HFFc6 (cell line): ENCODE measurements around the gene UGCG. TPM values are rescaled to one million over a fixed set of nuclear protein-coding genes. Genes with fewer than 3 reads are reported as not detected.
"Not testable (repeated sequence)": the region's sequence is repeated elsewhere in the genome, so short reads cannot be mapped to it uniquely, and the experiment has no call there.

ENCODE experiments used
- DNase-seq: peaks from one replicate; pipeline ENCODE4 v3.0.0-alpha.2; 2018
- H3K27ac Mint-ChIP-seq: 2 replicates; pipeline ENCODE4 v1.8.0; 2020; ENCODE audit warnings: mild to moderate bottlenecking, mixed read lengths
- H3K27me3 Mint-ChIP-seq: 2 replicates; pipeline ENCODE4 v1.8.0; 2021; ENCODE audit warnings: mild to moderate bottlenecking, moderate library complexity, mixed read lengths; ENCODE audit not compliant: insufficient read depth
- H3K36me3 Mint-ChIP-seq: 2 replicates; pipeline ENCODE4 v1.8.0; 2021; ENCODE audit warnings: low read depth, mixed read lengths
- H3K4me1 Mint-ChIP-seq: 2 replicates; pipeline ENCODE4 v1.8.0; 2020; ENCODE audit warnings: low read depth, mixed read lengths
- H3K4me3 Mint-ChIP-seq: 2 replicates; pipeline ENCODE4 v1.8.0; 2020; ENCODE audit warnings: mild to moderate bottlenecking, moderate library complexity, mixed read lengths
- H3K9me3 Mint-ChIP-seq: 2 replicates; pipeline ENCODE4 v1.8.0; 2020; ENCODE audit warnings: mild to moderate bottlenecking, mixed read lengths
- total RNA-seq, 6 experiments: library from RNA; stranded (reverse); fragmentation: NEBNext Ultra II Directional; extraction: Animal tissue kit (Norgen Biotek cat#: 25700); gene quantifications; 2 replicates in 1 of 6; 3 replicates in 5 of 6; pipeline ENCODE4 v1.2.3, GENCODE V29; 2021
- TF ChIP-seq, protein P1 (sequence below): fragments of 200-600 bp; sonication (generic); IDR thresholded peaks from 2 replicates; pipeline ENCODE4 v1.5.0; 2021; ENCODE audit warnings: antibody characterized with exemption, mild to moderate bottlenecking

UGCG gene
- total RNA-seq, 6 experiments from 2014 or later, result 45.5 to 82.3 (median 70.4) TPM

- Mint-ChIP-seq H3K27me3 (peaks cover 1% of the 10 kb centered on the region), H3K27ac (no peak overlapping the region), H3K9me3 (no peaks in the 10 kb centered on the region), H3K36me3 (0 out of 2 replicates have a peak, but pooled peaks cover 6% of the 10 kb centered on the region), H3K4me1 (peaks cover 26% of the 10 kb centered on the region), H3K4me3 (no peak overlapping the region)
- TF ChIP-seq, protein P1, sequence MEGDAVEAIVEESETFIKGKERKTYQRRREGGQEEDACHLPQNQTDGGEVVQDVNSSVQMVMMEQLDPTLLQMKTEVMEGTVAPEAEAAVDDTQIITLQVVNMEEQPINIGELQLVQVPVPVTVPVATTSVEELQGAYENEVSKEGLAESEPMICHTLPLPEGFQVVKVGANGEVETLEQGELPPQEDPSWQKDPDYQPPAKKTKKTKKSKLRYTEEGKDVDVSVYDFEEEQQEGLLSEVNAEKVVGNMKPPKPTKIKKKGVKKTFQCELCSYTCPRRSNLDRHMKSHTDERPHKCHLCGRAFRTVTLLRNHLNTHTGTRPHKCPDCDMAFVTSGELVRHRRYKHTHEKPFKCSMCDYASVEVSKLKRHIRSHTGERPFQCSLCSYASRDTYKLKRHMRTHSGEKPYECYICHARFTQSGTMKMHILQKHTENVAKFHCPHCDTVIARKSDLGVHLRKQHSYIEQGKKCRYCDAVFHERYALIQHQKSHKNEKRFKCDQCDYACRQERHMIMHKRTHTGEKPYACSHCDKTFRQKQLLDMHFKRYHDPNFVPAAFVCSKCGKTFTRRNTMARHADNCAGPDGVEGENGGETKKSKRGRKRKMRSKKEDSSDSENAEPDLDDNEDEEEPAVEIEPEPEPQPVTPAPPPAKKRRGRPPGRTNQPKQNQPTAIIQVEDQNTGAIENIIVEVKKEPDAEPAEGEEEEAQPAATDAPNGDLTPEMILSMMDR, result no peak
- DNase-seq, result no peak
These were observed 4.4 kb downstream of the UGCG start for GRCh38 chr9:111900858-111901612.

- TF ChIP-seq, protein P1, result no peak
- peak; percentile 72 for DNase-seq
- Mint-ChIP-seq H3K36me3 (peaks cover 15% of the 10 kb centered on the region), H3K9me3 (no peaks in the 10 kb centered on the region), H3K4me1 (peaks cover 38% of the 10 kb centered on the region), H3K4me3 (no peak overlapping the region; the same call in none of the 2 replicates), H3K27me3 (peaks cover 1% of the 10 kb centered on the region), H3K27ac (no peak overlapping the region; the same call in 1 of the 2 replicates)
These were observed 6.0 kb downstream of the UGCG start for GRCh38 chr9:111902391-111903139.

DNA sequence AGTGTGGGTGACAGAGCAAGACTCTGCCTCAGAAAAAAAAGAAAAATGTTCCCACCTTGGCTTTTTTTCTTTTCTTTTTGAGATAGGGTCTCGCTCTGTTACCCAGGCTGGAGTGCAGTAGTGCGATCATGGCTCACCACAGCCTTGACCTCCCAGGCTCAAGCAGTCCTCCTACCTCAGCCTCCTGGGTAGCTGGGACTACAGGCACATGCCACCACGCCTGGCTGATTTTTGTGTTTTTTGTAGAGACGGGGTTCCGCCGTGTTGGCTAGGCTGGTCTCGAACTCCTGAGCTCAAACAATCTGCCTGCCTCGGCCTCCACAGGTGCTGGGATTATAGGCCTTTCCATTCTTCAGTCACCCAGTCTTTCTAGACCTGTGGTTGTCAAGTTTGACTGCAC lies 6.9 kb downstream of the UGCG start:
- H3K4me1 Mint-ChIP-seq, result peaks cover 48% of the 10 kb centered on the region
- H3K27ac Mint-ChIP-seq, H3K27me3 Mint-ChIP-seq, H3K9me3 Mint-ChIP-seq, DNase-seq: not testable (repeated sequence)
- H3K4me3 Mint-ChIP-seq, result peak overlapping the region; percentile 10; the same call in 1 of the 2 replicates
- H3K36me3 Mint-ChIP-seq, result peaks cover 23% of the 10 kb centered on the region

DNA sequence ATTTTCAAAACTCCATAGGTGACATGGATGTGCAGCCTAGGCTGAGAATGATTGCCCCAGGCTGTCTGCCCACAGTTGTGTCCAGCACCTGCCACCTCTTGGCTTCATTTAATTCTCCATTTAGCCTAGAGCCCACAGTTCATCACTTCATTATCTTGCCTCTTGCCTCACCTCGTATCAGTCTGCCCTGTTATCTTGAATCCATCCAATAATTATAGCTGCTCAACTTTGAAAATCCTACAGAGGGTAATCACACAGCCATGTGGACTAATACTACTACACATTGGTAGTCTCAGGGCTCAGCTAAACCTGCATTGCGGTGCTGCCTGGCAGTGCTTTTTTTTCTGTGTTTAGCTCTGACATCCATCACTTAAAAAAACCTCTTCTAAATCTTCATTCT lies 7.4 kb downstream of the UGCG start:
- Mint-ChIP-seq H3K36me3 (peaks cover 23% of the 10 kb centered on the region), H3K27ac (no peak overlapping the region), H3K27me3 (peaks cover 1% of the 10 kb centered on the region), H3K9me3 (no peaks in the 10 kb centered on the region), H3K4me1 (peaks cover 53% of the 10 kb centered on the region), H3K4me3 (peak overlapping the region; percentile 10; the same call in 1 of the 2 replicates)
- DNase-seq, result no peak
- TF ChIP-seq, protein P1, result no peak

DNA sequence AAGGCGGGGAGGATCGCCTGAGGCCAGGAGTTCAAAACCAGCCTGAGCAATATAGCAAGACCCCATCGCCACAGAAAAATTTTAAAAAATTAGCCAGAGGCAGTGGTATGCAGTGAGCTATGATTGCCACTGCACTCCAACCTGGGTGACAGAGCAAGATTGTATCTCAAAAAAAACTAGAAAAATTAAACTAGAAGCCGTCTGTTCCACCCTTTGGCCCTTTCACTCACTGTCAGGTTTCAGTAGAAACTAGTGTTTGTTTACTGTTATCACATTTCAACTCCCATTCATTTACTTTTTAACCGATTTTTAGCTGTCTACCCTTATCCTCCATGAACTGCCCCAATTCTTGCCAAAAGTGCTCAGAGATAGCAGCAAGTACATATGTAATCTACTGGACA lies 8.3 kb downstream of the UGCG start:
- no peaks in the 10 kb centered on the region for H3K9me3 Mint-ChIP-seq
- DNase-seq, result no peak
- H3K27me3 Mint-ChIP-seq, result peaks cover 1% of the 10 kb centered on the region
- H3K4me1 Mint-ChIP-seq, result peaks cover 62% of the 10 kb centered on the region
- no peak overlapping the region for H3K27ac Mint-ChIP-seq
- H3K36me3 Mint-ChIP-seq, result peaks cover 20% of the 10 kb centered on the region
- TF ChIP-seq, protein P1, result no peak
- peak overlapping the region; percentile 11; the same call in 1 of the 2 replicates for H3K4me3 Mint-ChIP-seq

DNA sequence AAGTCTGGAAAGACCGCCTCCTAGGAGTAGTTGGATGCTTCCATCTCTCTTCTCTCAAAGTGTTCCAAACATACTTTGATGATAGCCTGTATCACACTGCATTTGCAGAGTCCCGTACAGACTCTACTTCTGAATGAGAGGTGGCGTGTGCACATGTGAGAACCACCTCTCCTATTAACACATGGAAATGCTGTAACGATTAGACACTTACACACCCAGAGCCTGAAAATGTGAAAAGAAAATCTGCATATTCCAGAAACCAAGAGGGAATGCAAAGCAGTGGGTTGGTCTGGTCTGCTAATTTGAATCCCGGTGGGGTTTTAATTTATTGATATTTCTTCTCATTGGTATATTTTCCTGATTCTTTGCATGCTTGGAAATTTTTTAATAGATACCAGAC lies 10.5 kb downstream of the UGCG start:
- H3K4me1 Mint-ChIP-seq, result peaks cover 76% of the 10 kb centered on the region
- peaks cover 20% of the 10 kb centered on the region for H3K36me3 Mint-ChIP-seq
- H3K27ac Mint-ChIP-seq, result peak overlapping the region; percentile 63
- H3K9me3 Mint-ChIP-seq, result no peaks in the 10 kb centered on the region
- DNase-seq, result no peak
- H3K4me3 Mint-ChIP-seq, result 0 out of 2 replicates have a peak overlapping the region, but pooled peaks have one; percentile 2
- TF ChIP-seq, protein P1, result no peak
- H3K27me3 Mint-ChIP-seq, result peaks cover 1% of the 10 kb centered on the region
